Measurements from ENCODE around the gene HNRNPLL. TPM values are rescaled to one million over a fixed set of nuclear protein-coding genes. Genes with fewer than 3 reads are reported as not detected.

HNRNPLL gene
- total and polyA plus RNA-seq, 2 of the 8 experiments (the other 6 are each of a cell fraction or from before 2014, with no cell fraction given) = 18.6 to 69.3 TPM

- peaks cover 0 to 5% (median 1%) of the 10 kb centered on the region in 4 experiments; a peak in 5 of 7 replicates for H3K4me1 ChIP-seq (replicated peaks in 1 of 4; ENCODE audit: control insufficient read depth in 3 of 4, insufficient read depth in 4 of 4, low read length in 3 of 4)
- no peak overlapping the region for H2BK12ac ChIP-seq (ENCODE audit: low read depth, low read length)
- CTCF ChIA-PET (ENCODE audit: partially characterized antibody) = interaction anchor here (0.6 to 5.1 kb wide), 32 partner anchors 10 to 1014 kb away, joined by 3 to 47 read pairs (median 4); no protein-coding TSS in a partner anchor
- no peaks in the 10 kb centered on the region for H3K79me2 ChIP-seq (ENCODE audit: control insufficient read depth in 1 of 2, insufficient read depth in 2 of 2, low read length in 2 of 2)
- H3K4me2 ChIP-seq (ENCODE audit: insufficient read depth in 1 of 2, low read depth in 2 of 2, low read length in 2 of 2) = peak overlapping the region; percentile 31 to 97
- H3K36me3 ChIP-seq (ENCODE audit: control insufficient read depth in 2 of 4, insufficient read depth in 4 of 4, low read length in 3 of 4) = no peaks in the 10 kb centered on the region
- H4K8ac ChIP-seq (ENCODE audit: extremely low read depth, insufficient read depth, low read length) = peak overlapping the region; percentile 72
- H2BK5ac ChIP-seq (ENCODE audit: low read depth, low read length) = no peak overlapping the region
- no peak overlapping the region for H2AK5ac ChIP-seq (ENCODE audit: low read depth, low read length)
- peak overlapping the region; percentile 28 to 63 (median 52) for H3K4me3 ChIP-seq (ENCODE audit: extremely low read depth in 1 of 4, insufficient read depth in 2 of 4, low read depth in 3 of 4, low read length in 4 of 4)
- WGBS, 2 experiments (ENCODE audit: extremely low coverage in 1 of 2, insufficient coverage in 1 of 2, insufficient read length in 1 of 2, insufficient replicate concordance in 2 of 2, low coverage in 1 of 2, low lambda C conversion rate in 2 of 2, missing lambda C conversion rate in 1 of 2) = 8% methylated on average over 47 of the region's 53 CpGs; no CpG with 5 or more reads in 1 of the 2 experiments
- H2BK120ac ChIP-seq (replicated peaks; ENCODE audit: low read depth, low read length) = no peak overlapping the region
- H3K9me3 ChIP-seq (ENCODE audit: insufficient read depth in 2 of 2, low read depth in 1 of 2, low read length in 1 of 2) = no peaks in the 10 kb centered on the region
- no peaks in the 10 kb centered on the region for H4K20me1 ChIP-seq (replicated peaks in 1 of 2; ENCODE audit: control insufficient read depth in 1 of 2, insufficient read depth in 2 of 2, low read length in 2 of 2)
- POLR2A ChIA-PET (ENCODE audit: partially characterized antibody) = interaction anchor here (0.6 to 4.6 kb wide), 4 partner anchors 19 to 215 kb away, joined by 3 to 20 read pairs (median 10); partner anchors contain the start of gene SRSF7
- peaks cover 2% of the 10 kb centered on the region; the same call in 1 of the 2 replicates for H3K23me2 ChIP-seq (ENCODE audit: low read depth, low read length)
- H2BK20ac ChIP-seq (ENCODE audit: low read length) = no peak overlapping the region
- peak overlapping the region; percentile 94 for H3K18ac ChIP-seq (ENCODE audit: extremely low read depth, low read length)
- H3K23ac ChIP-seq (ENCODE audit: insufficient read length) = no peak overlapping the region
- no peak overlapping the region for H4K91ac ChIP-seq (replicated peaks; ENCODE audit: insufficient read length, low read length)
- no peak overlapping the region for H3K14ac ChIP-seq (ENCODE audit: insufficient read length)
- H3K56ac ChIP-seq (replicated peaks; ENCODE audit: insufficient read length, low read depth, low read length) = no peak overlapping the region
- no peak overlapping the region for H3K27ac ChIP-seq (ENCODE audit: low read depth, low read length)
- H2AFZ ChIP-seq (ENCODE audit: low read length) = peak overlapping the region; percentile 80; the same call in 1 of the 2 replicates
- FAIRE-seq (no peak), DNase-seq (ENCODE audit: low read depth in 1 of 2, low spot score in 2 of 2) (peak in 1 of 2 experiments; percentile 97)
- H3K27me3 ChIP-seq (replicated peaks in 1 of 4; ENCODE audit: control insufficient read depth in 3 of 4, extremely low read depth in 1 of 4, insufficient read depth in 3 of 4, low read length in 3 of 4) = peaks cover 0 to 12% (median 6%) of the 10 kb centered on the region in 4 experiments; a peak in 4 of 7 replicates
- no peaks in the 10 kb centered on the region for H3K79me1 ChIP-seq (ENCODE audit: low read depth, low read length)
- 0 out of 2 replicates have a peak overlapping the region, but pooled peaks have one; percentile 96 for H2BK15ac ChIP-seq (ENCODE audit: low read length)
- H3K4ac ChIP-seq (replicated peaks; ENCODE audit: insufficient read length, low read depth, low read length) = no peak overlapping the region
- H3K9ac ChIP-seq (replicated peaks in 1 of 4; ENCODE audit: extremely low read depth in 1 of 4, low read depth in 3 of 4, low read length in 3 of 4) = peak overlapping the region in 2 of 4 experiments; percentile 46 to 64; a peak in 3 of 7 replicates
- no peak overlapping the region for H4K5ac ChIP-seq (ENCODE audit: insufficient read length, low read depth, low read length)
- TF ChIP-seq FOSL1 (IDR thresholded peaks at IDR 0.05; ENCODE audit: insufficient read depth, low read depth, low read length) = no peak
- TF ChIP-seq EZH2 (IDR thresholded peaks at IDR 0.05; ENCODE audit: low read depth, low read length, severe bottlenecking) = peak; percentile 16
- no peak for TF ChIP-seq TCF12 (IDR thresholded peaks at IDR 0.05; ENCODE audit: low read depth, low read length)
- no peak for TF ChIP-seq NANOG (IDR thresholded peaks at IDR 0.05; ENCODE audit: insufficient read depth, low read depth, low read length, poor library complexity, severe bottlenecking)
- peak; percentile 36; the same call in 1 of the 2 replicates for TF ChIP-seq TAF1 (IDR thresholded peaks at IDR 0.05; ENCODE audit: low read depth, low read length)
- TF ChIP-seq RNF2 (IDR thresholded peaks at IDR 0.05; ENCODE audit: borderline replicate concordance, low read depth, low read length, missing control alignments, poor library complexity, severe bottlenecking) = no peak
- no peak for TF ChIP-seq CHD1 (IDR thresholded peaks at IDR 0.05; ENCODE audit: low read depth, low read length)
- TF ChIP-seq HDAC2 (IDR thresholded peaks at IDR 0.05; ENCODE audit: borderline replicate concordance in 1 of 2, low read depth in 2 of 2, low read length in 2 of 2) = no peak
- TF ChIP-seq, protein P1, sequence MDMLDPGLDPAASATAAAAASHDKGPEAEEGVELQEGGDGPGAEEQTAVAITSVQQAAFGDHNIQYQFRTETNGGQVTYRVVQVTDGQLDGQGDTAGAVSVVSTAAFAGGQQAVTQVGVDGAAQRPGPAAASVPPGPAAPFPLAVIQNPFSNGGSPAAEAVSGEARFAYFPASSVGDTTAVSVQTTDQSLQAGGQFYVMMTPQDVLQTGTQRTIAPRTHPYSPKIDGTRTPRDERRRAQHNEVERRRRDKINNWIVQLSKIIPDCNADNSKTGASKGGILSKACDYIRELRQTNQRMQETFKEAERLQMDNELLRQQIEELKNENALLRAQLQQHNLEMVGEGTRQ (IDR thresholded peaks at IDR 0.05; ENCODE audit: low read length) = no peak
Observed at GRCh38 chr2:38535744-38536506, 66.8 kb downstream of the HNRNPLL start.

All from H1 (cell line).